Natural killer cell (primary cell): Measurements from ENCODE around the gene CTXN2. TPM values are rescaled to one million over a fixed set of nuclear protein-coding genes. Genes with fewer than 3 reads are reported as not detected.

Source experiments
- ATAC-seq, 3 donors: fragments of 150-1000 bp in 2 of 3; fragments of 200-7000 bp in 1 of 3; cut with Tn5 transposase; 1 replicate in 1 of 3; 2 replicates in 2 of 3; pipeline ENCODE4 v1.10.0; 2021; ENCODE audit warnings: mild to moderate bottlenecking in 2 of 3, moderate library complexity in 2 of 3
- DNase-seq, 2 donors: peaks; one replicate each; pipeline versions ENCODE4 v3.0.0 to v3.0.0-alpha.2; 2013 to 2021; ENCODE audit warnings: mixed read lengths in 1 of 2
- H3K27ac ChIP-seq: one replicate; pipeline ENCODE4 v1.5.1; 2013; ENCODE audit warnings: mild to moderate bottlenecking, low read length
- H3K27me3 ChIP-seq: one replicate; pipeline ENCODE4 v1.6.1; 2013; ENCODE audit warnings: low read length; ENCODE audit not compliant: control insufficient read depth, insufficient read depth
- H3K36me3 ChIP-seq: one replicate; pipeline ENCODE4 v1.6.1; 2013; ENCODE audit warnings: low read length; ENCODE audit not compliant: control insufficient read depth, insufficient read depth
- H3K4me1 ChIP-seq: one replicate; pipeline ENCODE4 v1.6.1; 2013; ENCODE audit warnings: low read length; ENCODE audit not compliant: control insufficient read depth, insufficient read depth
- H3K4me3 ChIP-seq: one replicate; pipeline ENCODE4 v1.5.1; 2013; ENCODE audit warnings: low read length
- H3K9me3 ChIP-seq: one replicate; pipeline ENCODE4 v1.6.1; 2013; ENCODE audit warnings: low read length; ENCODE audit not compliant: control insufficient read depth, insufficient read depth
- H3K27ac Mint-ChIP-seq, 2 donors: one replicate each; pipeline ENCODE4 v1.8.0; 2022; ENCODE audit warnings: mild to moderate bottlenecking in 2 of 2, mixed read lengths in 2 of 2, moderate library complexity in 1 of 2
- H3K27me3 Mint-ChIP-seq, 2 donors: one replicate each; pipeline ENCODE4 v1.8.0; 2022; ENCODE audit warnings: low read depth in 2 of 2, mixed read lengths in 2 of 2
- H3K36me3 Mint-ChIP-seq: one replicate; pipeline ENCODE4 v1.8.0; 2022; ENCODE audit warnings: mixed read lengths
- H3K4me1 Mint-ChIP-seq, 2 donors: one replicate each; pipeline ENCODE4 v1.8.0; 2022; ENCODE audit warnings: mixed read lengths in 2 of 2
- H3K4me3 Mint-ChIP-seq: one replicate; pipeline ENCODE4 v1.8.0; 2022; ENCODE audit warnings: mild to moderate bottlenecking, moderate library complexity, mixed read lengths
- H3K9me3 Mint-ChIP-seq, 2 donors: one replicate each; pipeline ENCODE4 v1.8.0; 2022; ENCODE audit warnings: mixed read lengths in 2 of 2
- WGBS: methylation state at CpG from one replicate; pipeline ENCODE4 v1.1.7; 2013; ENCODE audit warnings: missing lambda C conversion rate; ENCODE audit not compliant: insufficient coverage; 5-methylcytosine and 5-hydroxymethylcytosine counted together
- intact Hi-C: fragments of 100-400 bp; cut with micrococcal nuclease; formaldehyde crosslinking; loops from one replicate; pipeline ENCODE4 v1.14.2; 2022
- total RNA-seq, 4 donors: library from RNA; stranded (reverse); fragments of 120-200 nt in 1 of 4; gene quantifications; one replicate each; pipeline versions ENCODE4 v1.2.3 to v1.2.4, GENCODE V29; 2013 to 2022
- TF ChIP-seq, protein P1 (sequence below): fragments of 200-600 bp; IDR thresholded peaks from one replicate; pipeline ENCODE4 v1.8.0; 2022; ENCODE audit warnings: antibody characterized with exemption

CTXN2 gene
- total RNA-seq, 3 donors from 2014 or later (not counting 1 experiment from before 2014, with no cell fraction given), result not detected

DNA sequence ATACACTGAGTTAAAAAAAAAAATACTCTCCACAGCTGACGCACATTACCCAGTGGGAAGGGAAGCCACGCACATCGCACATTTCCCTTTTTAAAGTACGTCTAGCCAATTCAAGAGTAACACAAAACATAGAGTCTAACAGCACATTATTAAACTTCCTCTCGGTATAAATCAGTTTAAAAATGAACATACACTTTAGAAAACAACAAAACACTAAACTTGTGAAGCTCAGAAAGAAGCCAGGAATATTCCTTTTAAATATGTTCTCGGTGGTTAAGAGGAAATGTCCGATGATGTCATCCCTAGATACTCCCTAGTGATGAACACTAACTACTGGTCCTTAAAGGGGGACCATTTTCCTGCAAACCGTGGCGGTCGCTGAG lies 14.1 kb upstream of the CTXN2 start:
- TF ChIP-seq, protein P1, sequence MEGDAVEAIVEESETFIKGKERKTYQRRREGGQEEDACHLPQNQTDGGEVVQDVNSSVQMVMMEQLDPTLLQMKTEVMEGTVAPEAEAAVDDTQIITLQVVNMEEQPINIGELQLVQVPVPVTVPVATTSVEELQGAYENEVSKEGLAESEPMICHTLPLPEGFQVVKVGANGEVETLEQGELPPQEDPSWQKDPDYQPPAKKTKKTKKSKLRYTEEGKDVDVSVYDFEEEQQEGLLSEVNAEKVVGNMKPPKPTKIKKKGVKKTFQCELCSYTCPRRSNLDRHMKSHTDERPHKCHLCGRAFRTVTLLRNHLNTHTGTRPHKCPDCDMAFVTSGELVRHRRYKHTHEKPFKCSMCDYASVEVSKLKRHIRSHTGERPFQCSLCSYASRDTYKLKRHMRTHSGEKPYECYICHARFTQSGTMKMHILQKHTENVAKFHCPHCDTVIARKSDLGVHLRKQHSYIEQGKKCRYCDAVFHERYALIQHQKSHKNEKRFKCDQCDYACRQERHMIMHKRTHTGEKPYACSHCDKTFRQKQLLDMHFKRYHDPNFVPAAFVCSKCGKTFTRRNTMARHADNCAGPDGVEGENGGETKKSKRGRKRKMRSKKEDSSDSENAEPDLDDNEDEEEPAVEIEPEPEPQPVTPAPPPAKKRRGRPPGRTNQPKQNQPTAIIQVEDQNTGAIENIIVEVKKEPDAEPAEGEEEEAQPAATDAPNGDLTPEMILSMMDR, result no peak
- H3K36me3 Mint-ChIP-seq, result no peaks in the 10 kb centered on the region
- Histone ChIP-seq H3K27ac (peak overlapping the region; percentile 48), H3K9me3 (no peaks in the 10 kb centered on the region), H3K27me3 (peaks cover 11% of the 10 kb centered on the region), H3K4me1 (peaks cover 4% of the 10 kb centered on the region), H3K4me3 (peak overlapping the region; percentile 44), H3K36me3 (no peaks in the 10 kb centered on the region)
- H3K9me3 Mint-ChIP-seq, result peaks cover 0 to 2% of the 10 kb centered on the region in 2 donors
- H3K4me3 Mint-ChIP-seq, result peak overlapping the region; percentile 93
- peak; percentile 53 to 59 (median 55) for ATAC-seq
- DNase-seq, result peak in 1 of 2 donors; percentile 61
- peaks cover 8 to 17% of the 10 kb centered on the region in 2 donors for H3K27me3 Mint-ChIP-seq
- intact Hi-C loops, result no loop called here
- WGBS, result 4% methylated on average over 8 of the region's 10 CpGs
- peak overlapping the region; percentile 63 to 83 for H3K27ac Mint-ChIP-seq
- peaks cover 10 to 11% of the 10 kb centered on the region in 2 donors for H3K4me1 Mint-ChIP-seq

DNA sequence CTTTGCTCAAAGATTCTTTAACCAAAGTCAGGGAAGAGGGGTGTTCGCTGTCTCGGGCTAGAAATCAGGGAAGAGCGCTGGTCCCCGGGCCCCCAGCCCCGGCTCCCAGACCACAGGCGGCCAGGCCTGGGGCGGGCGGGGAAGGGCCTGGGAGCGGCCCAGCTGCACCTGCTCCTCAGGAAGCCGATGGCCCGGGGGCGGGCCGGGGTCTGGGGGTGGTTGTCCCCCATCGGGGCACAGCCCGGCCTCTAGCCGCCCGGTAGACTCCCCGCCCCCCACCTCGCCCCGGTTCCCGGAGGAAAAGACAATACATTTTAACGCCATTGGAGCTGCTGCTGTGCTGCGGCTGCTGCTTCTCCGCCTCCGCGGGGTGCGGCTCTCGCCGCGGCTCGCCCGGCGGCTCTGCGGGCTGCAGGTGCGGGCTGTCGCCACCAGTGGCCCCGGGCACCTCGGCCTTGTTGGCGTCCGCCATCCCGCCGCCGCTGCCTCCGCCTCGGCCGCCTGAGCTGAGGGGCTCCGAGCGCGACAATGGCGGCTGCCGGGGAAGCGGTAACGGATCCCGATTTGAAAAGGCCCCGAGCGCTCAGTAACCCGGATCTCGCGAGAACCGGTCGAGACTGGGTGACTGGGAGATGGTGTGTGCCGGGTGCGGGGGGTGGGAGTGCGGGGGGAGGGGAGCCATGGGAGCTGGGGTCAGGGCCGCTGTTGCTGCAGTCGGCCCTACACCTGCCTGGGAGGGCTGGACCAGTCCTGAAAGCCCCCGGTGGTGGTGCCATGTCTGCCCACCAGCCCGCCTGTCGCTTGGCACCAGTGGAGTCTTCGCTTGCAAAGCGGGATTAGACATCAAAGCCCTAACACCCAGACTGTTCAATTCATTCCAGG lies 13.5 kb upstream of the CTXN2 start, which contains the start of gene MYEF2:
TSS of gene MYEF2 (minus strand) at position 530 of the 882 bp plus-strand sequence. CDS start at position 472, 58 bp downstream.
- no peaks in the 10 kb centered on the region for H3K9me3 ChIP-seq
- peaks cover 11% of the 10 kb centered on the region for H3K27me3 ChIP-seq
- H3K27ac ChIP-seq, result peak within 1 kb of the TSS; percentile 48
- H3K36me3 Mint-ChIP-seq, result no peaks in the 10 kb centered on the region
- H3K27ac Mint-ChIP-seq, result peak within 1 kb of the TSS; percentile 63 to 83
- peaks cover 10 to 11% of the 10 kb centered on the region in 2 donors for H3K4me1 Mint-ChIP-seq
- peak within 1 kb of the TSS; percentile 44 for H3K4me3 ChIP-seq
- WGBS, result 3% methylated on average over 71 of the region's 71 CpGs
- DNase-seq (peak; percentile 48 to 79), ATAC-seq (peak; percentile 65 to 78 (median 75))
- peaks cover 0 to 2% of the 10 kb centered on the region in 2 donors for H3K9me3 Mint-ChIP-seq
- H3K27me3 Mint-ChIP-seq, result peaks cover 8 to 17% of the 10 kb centered on the region in 2 donors
- peak within 1 kb of the TSS; percentile 93 for H3K4me3 Mint-ChIP-seq
- TF ChIP-seq, protein P1, result no peak
- no peaks in the 10 kb centered on the region for H3K36me3 ChIP-seq
- H3K4me1 ChIP-seq, result peaks cover 4% of the 10 kb centered on the region
- intact Hi-C loops, result no loop called here

DNA sequence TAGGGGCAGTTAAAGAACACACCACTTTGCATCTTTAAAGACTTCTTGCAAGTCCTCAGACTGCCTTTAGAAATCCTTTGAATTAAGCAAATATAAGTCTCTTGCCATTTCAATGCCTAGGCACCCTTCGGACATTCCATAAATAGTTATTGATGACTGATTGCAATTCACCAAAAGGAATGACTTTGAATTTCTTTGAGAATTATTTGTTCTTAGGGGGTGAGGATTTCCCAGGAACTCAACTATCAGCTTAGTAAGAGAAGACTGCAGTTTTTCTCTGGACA lies 12.9 kb upstream of the CTXN2 start:
- intact Hi-C loops, result no loop called here
- Histone ChIP-seq H3K4me1 (peaks cover 4% of the 10 kb centered on the region), H3K9me3 (no peaks in the 10 kb centered on the region), H3K27ac (no peak overlapping the region), H3K4me3 (no peak overlapping the region), H3K36me3 (no peaks in the 10 kb centered on the region), H3K27me3 (peaks cover 11% of the 10 kb centered on the region)
- Mint-ChIP-seq H3K9me3 (no peaks in the 10 kb centered on the region), H3K4me3 (peak overlapping the region; percentile 60), H3K27ac (no peak overlapping the region), H3K36me3 (no peaks in the 10 kb centered on the region), H3K4me1 (peaks cover 10 to 11% of the 10 kb centered on the region in 2 donors), H3K27me3 (peaks cover 8 to 17% of the 10 kb centered on the region in 2 donors)
- ATAC-seq (no peak), DNase-seq (no peak)
- TF ChIP-seq, protein P1, result no peak
- WGBS, result 100% methylated on average over 1 of the region's 1 CpG
